Measurements from ENCODE around the gene CYS1. TPM values are rescaled to one million over a fixed set of nuclear protein-coding genes. Genes with fewer than 3 reads are reported as not detected.

The CYS1 gene
- total RNA-seq, 1 donor from 2014 or later = not detected

DNA sequence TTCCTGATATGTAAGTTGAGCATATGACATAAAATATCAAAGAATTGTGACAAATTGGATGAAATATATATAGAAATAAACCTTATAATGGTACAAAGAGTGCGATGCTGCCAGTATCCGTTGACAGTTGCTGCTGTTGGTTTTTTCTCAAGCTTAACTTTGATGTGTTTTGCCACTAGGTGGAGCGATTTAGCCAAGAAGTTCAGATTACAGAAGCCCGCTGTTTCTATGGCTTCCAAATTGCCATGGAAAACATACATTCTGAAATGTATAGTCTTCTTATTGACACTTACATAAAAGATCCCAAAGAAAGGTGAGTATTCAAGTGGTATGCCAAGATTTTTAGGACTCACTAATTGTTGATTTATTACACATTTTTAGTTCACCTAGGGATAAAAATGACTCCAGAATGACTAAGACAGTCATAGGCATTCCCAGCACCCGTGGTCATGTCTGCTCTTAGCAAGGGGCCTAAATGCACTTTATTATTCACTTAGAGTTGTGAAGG, 44.4 kb upstream of the CYS1 start:
- H3K27me3 Mint-ChIP-seq (ENCODE audit: low read depth) = no peaks in the 10 kb centered on the region
- H3K27ac Mint-ChIP-seq (ENCODE audit: unreplicated experiment) = no peak overlapping the region
- peaks cover 32% of the 10 kb centered on the region for H3K36me3 Mint-ChIP-seq (ENCODE audit: low read depth)
- peak; percentile 52 for DNase-seq (ENCODE audit: low read depth, low spot score)
- TF ChIP-seq, protein P1, sequence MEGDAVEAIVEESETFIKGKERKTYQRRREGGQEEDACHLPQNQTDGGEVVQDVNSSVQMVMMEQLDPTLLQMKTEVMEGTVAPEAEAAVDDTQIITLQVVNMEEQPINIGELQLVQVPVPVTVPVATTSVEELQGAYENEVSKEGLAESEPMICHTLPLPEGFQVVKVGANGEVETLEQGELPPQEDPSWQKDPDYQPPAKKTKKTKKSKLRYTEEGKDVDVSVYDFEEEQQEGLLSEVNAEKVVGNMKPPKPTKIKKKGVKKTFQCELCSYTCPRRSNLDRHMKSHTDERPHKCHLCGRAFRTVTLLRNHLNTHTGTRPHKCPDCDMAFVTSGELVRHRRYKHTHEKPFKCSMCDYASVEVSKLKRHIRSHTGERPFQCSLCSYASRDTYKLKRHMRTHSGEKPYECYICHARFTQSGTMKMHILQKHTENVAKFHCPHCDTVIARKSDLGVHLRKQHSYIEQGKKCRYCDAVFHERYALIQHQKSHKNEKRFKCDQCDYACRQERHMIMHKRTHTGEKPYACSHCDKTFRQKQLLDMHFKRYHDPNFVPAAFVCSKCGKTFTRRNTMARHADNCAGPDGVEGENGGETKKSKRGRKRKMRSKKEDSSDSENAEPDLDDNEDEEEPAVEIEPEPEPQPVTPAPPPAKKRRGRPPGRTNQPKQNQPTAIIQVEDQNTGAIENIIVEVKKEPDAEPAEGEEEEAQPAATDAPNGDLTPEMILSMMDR (conservative IDR thresholded peaks at IDR 0.05) = peak; percentile 86
- peaks cover 71% of the 10 kb centered on the region for H3K4me1 Mint-ChIP-seq
- peak overlapping the region; percentile 97 for H3K4me3 Mint-ChIP-seq
- H3K9me3 Mint-ChIP-seq = no peaks in the 10 kb centered on the region

DNA sequence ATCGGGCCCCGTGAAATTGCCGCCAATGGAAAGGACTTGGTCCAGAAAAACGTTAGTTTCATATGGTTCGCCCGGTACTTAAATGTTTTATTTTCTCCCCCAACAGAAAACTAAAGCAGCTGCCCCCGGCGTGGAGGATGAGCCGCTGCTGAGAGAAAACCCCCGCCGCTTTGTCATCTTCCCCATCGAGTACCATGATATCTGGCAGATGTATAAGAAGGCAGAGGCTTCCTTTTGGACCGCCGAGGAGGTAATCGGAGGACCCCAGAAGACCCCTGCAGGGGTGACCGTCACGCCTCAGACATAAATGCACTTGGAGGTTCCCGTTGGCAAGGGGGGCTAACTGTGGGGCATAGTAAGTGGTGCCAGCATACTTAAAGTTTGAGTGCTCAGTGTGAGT, 43.1 kb upstream of the CYS1 start:
- DNase-seq (ENCODE audit: low read depth, low spot score) = no peak
- H3K4me1 Mint-ChIP-seq = peaks cover 61% of the 10 kb centered on the region
- peak overlapping the region; percentile 97 for H3K4me3 Mint-ChIP-seq
- H3K27ac Mint-ChIP-seq (ENCODE audit: unreplicated experiment) = peak overlapping the region; percentile 70
- H3K9me3 Mint-ChIP-seq = no peaks in the 10 kb centered on the region
- peaks cover 26% of the 10 kb centered on the region for H3K36me3 Mint-ChIP-seq (ENCODE audit: low read depth)
- no peaks in the 10 kb centered on the region for H3K27me3 Mint-ChIP-seq (ENCODE audit: low read depth)
- TF ChIP-seq, protein P1 (conservative IDR thresholded peaks at IDR 0.05) = no peak

GRCh38 chr2:10122500-10123280, 42.5 kb upstream of the CYS1 start, which contains the start of gene RRM2:
Gene RRM2, plus strand, starts transcription at chr2:10122739. Its CDS starts 60 bp downstream, at chr2:10122799.
- Mint-ChIP-seq H3K9me3 (no peaks in the 10 kb centered on the region), H3K27ac (ENCODE audit: unreplicated experiment) (peak within 1 kb of the TSS; percentile 96), H3K4me1 (peaks cover 56% of the 10 kb centered on the region), H3K4me3 (peak within 1 kb of the TSS; percentile 97), H3K36me3 (ENCODE audit: low read depth) (peaks cover 26% of the 10 kb centered on the region), H3K27me3 (ENCODE audit: low read depth) (no peaks in the 10 kb centered on the region)
- TF ChIP-seq, protein P1 (conservative IDR thresholded peaks at IDR 0.05) = no peak
- DNase-seq (ENCODE audit: low read depth, low spot score) = peak; percentile 95

- Mint-ChIP-seq H3K27me3 (ENCODE audit: low read depth) (no peaks in the 10 kb centered on the region), H3K4me1 (peaks cover 47% of the 10 kb centered on the region), H3K36me3 (ENCODE audit: low read depth) (peaks cover 19% of the 10 kb centered on the region), H3K4me3 (peak overlapping the region; percentile 97), H3K27ac (ENCODE audit: unreplicated experiment) (peak overlapping the region; percentile 96), H3K9me3 (no peaks in the 10 kb centered on the region)
- DNase-seq (ENCODE audit: low read depth, low spot score) = no peak
- TF ChIP-seq, protein P1 (conservative IDR thresholded peaks at IDR 0.05) = no peak
Measured at GRCh38 chr2:10120877-10121574, 40.8 kb upstream of the CYS1 start.

DNA sequence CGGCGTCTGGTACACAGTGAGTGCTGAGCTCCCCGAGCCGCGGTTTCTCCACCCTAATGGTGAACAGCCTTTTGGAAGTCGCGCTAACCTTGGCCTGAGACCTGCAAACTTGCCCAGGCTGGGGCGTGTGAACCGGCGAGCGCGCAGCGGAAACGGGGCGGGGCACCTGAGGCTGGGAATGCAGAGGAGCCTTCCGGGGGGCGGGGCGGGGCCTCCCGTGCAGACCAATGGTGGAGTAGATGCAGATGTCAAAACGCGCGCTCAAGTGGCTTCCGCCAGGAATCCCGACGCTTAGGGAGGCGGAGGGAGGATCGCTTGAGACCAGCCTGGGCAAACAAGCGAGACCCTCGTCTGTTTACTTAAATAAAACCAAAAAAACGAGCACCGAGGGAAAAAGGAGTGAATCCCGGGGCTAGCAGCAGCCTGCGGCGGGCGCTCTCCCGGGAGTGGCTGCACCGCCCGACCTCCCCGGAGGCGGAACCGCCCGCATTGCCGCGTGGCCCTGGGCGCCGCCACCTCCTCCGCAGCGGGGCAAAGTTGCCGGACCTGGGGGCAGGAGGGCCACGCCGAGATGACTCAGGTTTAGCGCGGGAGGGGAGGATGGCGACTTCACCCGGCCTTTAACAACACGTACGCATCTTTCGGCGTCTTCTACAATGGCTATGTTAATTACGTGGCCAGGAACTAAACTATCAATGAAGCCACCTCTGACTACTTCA, 40.1 kb upstream of the CYS1 start:
- peak; percentile 90 for DNase-seq (ENCODE audit: low read depth, low spot score)
- Mint-ChIP-seq H3K27me3 (ENCODE audit: low read depth) (no peaks in the 10 kb centered on the region), H3K36me3 (ENCODE audit: low read depth) (peaks cover 16% of the 10 kb centered on the region), H3K27ac (ENCODE audit: unreplicated experiment) (peak overlapping the region; percentile 98), H3K4me1 (peaks cover 41% of the 10 kb centered on the region), H3K4me3 (peak overlapping the region; percentile 97), H3K9me3 (no peaks in the 10 kb centered on the region)
- TF ChIP-seq, protein P1 (conservative IDR thresholded peaks at IDR 0.05) = no peak

All from neural crest cell (in vitro differentiated cells).